ENCODE results near the gene SORCS2.

Gene SORCS2

GRCh38 chr4:7244751-7245320, 52.5 kb downstream of the SORCS2 start:
- TF ChIP-seq EZH2 (IDR thresholded peaks at IDR 0.05; ENCODE audit: borderline replicate concordance, low read depth, low read length, severe bottlenecking) (no peak), CTCF (IDR thresholded peaks at IDR 0.05; ENCODE audit: borderline replicate concordance, extremely low read depth, low read length, poor library complexity, severe bottlenecking) (no peak)
- ATAC-seq (ENCODE audit: insufficient read depth, low read depth) (no peak), DNase-seq (no peak)
- Histone ChIP-seq H4K20me1 (ENCODE audit: insufficient read depth, low read length) (no peaks in the 10 kb centered on the region), H3K27ac (ENCODE audit: low read length) (no peak overlapping the region), H3K4me1 (ENCODE audit: insufficient read depth, low read length) (no peaks in the 10 kb centered on the region), H3K79me2 (ENCODE audit: insufficient read depth, low read length) (no peaks in the 10 kb centered on the region), H3K36me3 (ENCODE audit: insufficient read depth, low read length) (no peaks in the 10 kb centered on the region), H2AFZ (ENCODE audit: low read depth, low read length) (no peak overlapping the region), H3K9ac (ENCODE audit: low read depth, low read length) (no peak overlapping the region), H3K9me3 (ENCODE audit: insufficient read depth, low read length, severe bottlenecking) (no peaks in the 10 kb centered on the region), H3K27me3 (ENCODE audit: insufficient read depth, low read length, poor library complexity) (peaks cover 3% of the 10 kb centered on the region), H3K4me3 (ENCODE audit: low read depth in 1 of 2, low read length in 2 of 2) (no peak overlapping the region), H3K4me2 (ENCODE audit: insufficient read depth, low read length) (no peak overlapping the region)

- Histone ChIP-seq H3K27me3 (ENCODE audit: insufficient read depth, low read length, poor library complexity) (peaks cover 3% of the 10 kb centered on the region), H4K20me1 (ENCODE audit: insufficient read depth, low read length) (no peaks in the 10 kb centered on the region), H3K9me3 (ENCODE audit: insufficient read depth, low read length, severe bottlenecking) (no peaks in the 10 kb centered on the region), H3K4me1 (ENCODE audit: insufficient read depth, low read length) (no peaks in the 10 kb centered on the region), H3K79me2 (ENCODE audit: insufficient read depth, low read length) (no peaks in the 10 kb centered on the region), H3K36me3 (ENCODE audit: insufficient read depth, low read length) (no peaks in the 10 kb centered on the region), H3K9ac (ENCODE audit: low read depth, low read length) (no peak overlapping the region), H3K27ac (ENCODE audit: low read length) (no peak overlapping the region), H3K4me2 (ENCODE audit: insufficient read depth, low read length) (no peak overlapping the region), H2AFZ (ENCODE audit: low read depth, low read length) (no peak overlapping the region), H3K4me3 (ENCODE audit: low read depth in 1 of 2, low read length in 2 of 2) (no peak overlapping the region)
- ATAC-seq (ENCODE audit: insufficient read depth, low read depth) (no peak), DNase-seq (no peak)
- TF ChIP-seq CTCF (IDR thresholded peaks at IDR 0.05; ENCODE audit: borderline replicate concordance, extremely low read depth, low read length, poor library complexity, severe bottlenecking): no peak
- TF ChIP-seq EZH2 (IDR thresholded peaks at IDR 0.05; ENCODE audit: borderline replicate concordance, low read depth, low read length, severe bottlenecking): no peak
These were observed 55.2 kb downstream of the SORCS2 start for GRCh38 chr4:7247521-7247920.

GRCh38 chr4:7247946-7248345, 55.6 kb downstream of the SORCS2 start:
- Histone ChIP-seq H3K4me2 (ENCODE audit: insufficient read depth, low read length) (no peak overlapping the region), H3K79me2 (ENCODE audit: insufficient read depth, low read length) (no peaks in the 10 kb centered on the region)

More at GRCh38 chr4:7247946-7248345, 55.6 kb downstream of the SORCS2 start:
- Histone ChIP-seq H3K9me3 (ENCODE audit: insufficient read depth, low read length, severe bottlenecking) (no peaks in the 10 kb centered on the region), H3K4me1 (ENCODE audit: insufficient read depth, low read length) (no peaks in the 10 kb centered on the region), H3K27me3 (ENCODE audit: insufficient read depth, low read length, poor library complexity) (peaks cover 3% of the 10 kb centered on the region), H3K27ac (ENCODE audit: low read length) (no peak overlapping the region), H3K9ac (ENCODE audit: low read depth, low read length) (no peak overlapping the region), H3K36me3 (ENCODE audit: insufficient read depth, low read length) (no peaks in the 10 kb centered on the region), H2AFZ (ENCODE audit: low read depth, low read length) (no peak overlapping the region), H3K4me3 (ENCODE audit: low read depth in 1 of 2, low read length in 2 of 2) (no peak overlapping the region), H4K20me1 (ENCODE audit: insufficient read depth, low read length) (no peaks in the 10 kb centered on the region)
- no peak for TF ChIP-seq CTCF (IDR thresholded peaks at IDR 0.05; ENCODE audit: borderline replicate concordance, extremely low read depth, low read length, poor library complexity, severe bottlenecking)
- no peak for TF ChIP-seq EZH2 (IDR thresholded peaks at IDR 0.05; ENCODE audit: borderline replicate concordance, low read depth, low read length, severe bottlenecking)
- ATAC-seq (ENCODE audit: insufficient read depth, low read depth) (no peak), DNase-seq (no peak)
